Parathyroid adenoma (tissue), 2 donors: ENCODE results near the gene OSBPL5.

Source experiments
- H2AFZ ChIP-seq: fragments of 300-600 bp; sonication (generic); one replicate; pipeline ENCODE4 v1.7.0; 2017; ENCODE audit warnings: antibody characterized with exemption, mild to moderate bottlenecking
- H3K27ac ChIP-seq: fragments of 300-600 bp; sonication (generic); one replicate; pipeline ENCODE4 v1.7.0; 2017
- H3K27me3 ChIP-seq: fragments of 300-600 bp; sonication (generic); one replicate; pipeline ENCODE4 v1.7.0; 2017; ENCODE audit warnings: low read length; ENCODE audit not compliant: control insufficient read depth, insufficient read depth
- H3K36me3 ChIP-seq: fragments of 300-600 bp; sonication (generic); one replicate; pipeline ENCODE4 v1.7.0; 2017; ENCODE audit warnings: low read length; ENCODE audit not compliant: control insufficient read depth, insufficient read depth
- H3K4me1 ChIP-seq: fragments of 300-600 bp; sonication (generic); one replicate; pipeline ENCODE4 v1.7.0; 2017; ENCODE audit warnings: control low read depth
- H3K4me2 ChIP-seq: fragments of 300-600 bp; sonication (generic); one replicate; pipeline ENCODE4 v1.7.0; 2017; ENCODE audit warnings: low read length
- H3K4me3 ChIP-seq: fragments of 300-600 bp; sonication (generic); one replicate; pipeline ENCODE4 v1.7.0; 2017; ENCODE audit warnings: low read depth, low read length
- H3K79me2 ChIP-seq: fragments of 300-600 bp; sonication (generic); one replicate; pipeline ENCODE4 v1.7.0; 2017; ENCODE audit warnings: control low read depth
- H3K9ac ChIP-seq: fragments of 300-600 bp; sonication (generic); one replicate; pipeline ENCODE4 v1.7.0; 2017; ENCODE audit warnings: mild to moderate bottlenecking
- H3K9me3 ChIP-seq: fragments of 300-600 bp; sonication (generic); one replicate; pipeline ENCODE4 v1.7.0; 2017; ENCODE audit warnings: low read length; ENCODE audit not compliant: control insufficient read depth
- TF ChIP-seq, protein P1 (sequence below): fragments of 300-600 bp; sonication (generic); IDR thresholded peaks from one replicate; pipeline ENCODE4 v1.7.0; 2017; ENCODE audit warnings: antibody characterized with exemption, mild to moderate bottlenecking
- donor health status: primary hyperparathyroidism.

OSBPL5 gene

DNA sequence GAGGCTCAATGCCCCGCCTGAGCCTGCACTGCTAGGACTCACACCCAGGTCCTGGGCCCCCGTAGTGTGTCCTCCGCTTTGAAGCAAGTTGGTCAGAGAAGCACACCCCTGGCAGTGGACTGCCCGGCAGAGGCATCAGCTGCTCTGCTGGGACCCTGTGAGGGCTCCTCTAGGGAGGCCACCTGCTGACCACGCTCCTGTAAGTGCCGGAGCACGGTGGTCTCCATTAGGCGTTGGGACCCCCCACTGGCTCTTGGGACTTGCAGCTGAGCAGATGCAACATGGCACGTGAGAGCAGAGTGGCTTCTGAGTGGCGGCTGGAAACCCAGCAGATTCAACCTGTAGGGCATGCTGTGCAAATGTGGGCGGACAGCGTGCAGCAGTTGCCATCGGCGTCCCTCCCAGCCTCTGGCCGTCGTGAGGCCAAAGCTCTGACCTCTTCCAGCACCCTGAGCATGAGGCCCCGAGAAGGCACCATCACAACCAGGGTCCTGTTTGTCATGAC, 36.6 kb upstream of the OSBPL5 start:
- Histone ChIP-seq H2AFZ (no peak overlapping the region), H3K4me2 (no peak overlapping the region), H3K9ac (no peak overlapping the region), H3K36me3 (no peaks in the 10 kb centered on the region), H3K4me1 (no peaks in the 10 kb centered on the region), H3K9me3 (no peaks in the 10 kb centered on the region), H3K27me3 (no peaks in the 10 kb centered on the region), H3K27ac (no peak overlapping the region), H3K79me2 (no peaks in the 10 kb centered on the region), H3K4me3 (no peak overlapping the region)
- TF ChIP-seq, protein P1, sequence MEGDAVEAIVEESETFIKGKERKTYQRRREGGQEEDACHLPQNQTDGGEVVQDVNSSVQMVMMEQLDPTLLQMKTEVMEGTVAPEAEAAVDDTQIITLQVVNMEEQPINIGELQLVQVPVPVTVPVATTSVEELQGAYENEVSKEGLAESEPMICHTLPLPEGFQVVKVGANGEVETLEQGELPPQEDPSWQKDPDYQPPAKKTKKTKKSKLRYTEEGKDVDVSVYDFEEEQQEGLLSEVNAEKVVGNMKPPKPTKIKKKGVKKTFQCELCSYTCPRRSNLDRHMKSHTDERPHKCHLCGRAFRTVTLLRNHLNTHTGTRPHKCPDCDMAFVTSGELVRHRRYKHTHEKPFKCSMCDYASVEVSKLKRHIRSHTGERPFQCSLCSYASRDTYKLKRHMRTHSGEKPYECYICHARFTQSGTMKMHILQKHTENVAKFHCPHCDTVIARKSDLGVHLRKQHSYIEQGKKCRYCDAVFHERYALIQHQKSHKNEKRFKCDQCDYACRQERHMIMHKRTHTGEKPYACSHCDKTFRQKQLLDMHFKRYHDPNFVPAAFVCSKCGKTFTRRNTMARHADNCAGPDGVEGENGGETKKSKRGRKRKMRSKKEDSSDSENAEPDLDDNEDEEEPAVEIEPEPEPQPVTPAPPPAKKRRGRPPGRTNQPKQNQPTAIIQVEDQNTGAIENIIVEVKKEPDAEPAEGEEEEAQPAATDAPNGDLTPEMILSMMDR: no peak

DNA sequence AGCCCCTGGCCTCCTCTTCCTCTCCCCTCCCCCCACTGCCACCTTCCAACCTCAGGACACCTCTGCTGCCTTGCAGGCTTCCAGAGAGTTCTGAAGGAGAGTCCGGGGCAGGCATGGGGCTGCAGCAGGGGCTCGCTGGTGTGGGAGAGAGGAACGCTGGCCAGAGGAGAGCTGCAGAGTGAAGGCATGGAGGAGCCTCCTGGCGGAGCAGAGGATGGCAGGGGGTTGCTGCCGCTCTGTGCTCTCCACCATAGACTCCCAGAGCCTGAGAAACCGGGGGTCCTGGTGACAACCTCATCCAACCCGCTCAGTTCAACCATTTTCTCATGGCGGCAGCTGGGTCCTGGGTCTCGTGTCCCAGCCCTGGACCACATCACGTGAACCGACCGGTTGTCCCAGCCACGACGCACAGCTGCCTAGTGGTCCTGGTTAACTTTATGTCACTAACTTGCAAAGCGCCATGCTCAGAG, 36.0 kb upstream of the OSBPL5 start:
- Histone ChIP-seq H3K4me1 (no peaks in the 10 kb centered on the region), H3K9ac (no peak overlapping the region), H3K4me3 (no peak overlapping the region), H3K27me3 (no peaks in the 10 kb centered on the region), H3K4me2 (no peak overlapping the region), H3K79me2 (no peaks in the 10 kb centered on the region), H3K27ac (no peak overlapping the region), H3K36me3 (no peaks in the 10 kb centered on the region), H2AFZ (no peak overlapping the region), H3K9me3 (no peaks in the 10 kb centered on the region)
- TF ChIP-seq, protein P1: no peak

DNA sequence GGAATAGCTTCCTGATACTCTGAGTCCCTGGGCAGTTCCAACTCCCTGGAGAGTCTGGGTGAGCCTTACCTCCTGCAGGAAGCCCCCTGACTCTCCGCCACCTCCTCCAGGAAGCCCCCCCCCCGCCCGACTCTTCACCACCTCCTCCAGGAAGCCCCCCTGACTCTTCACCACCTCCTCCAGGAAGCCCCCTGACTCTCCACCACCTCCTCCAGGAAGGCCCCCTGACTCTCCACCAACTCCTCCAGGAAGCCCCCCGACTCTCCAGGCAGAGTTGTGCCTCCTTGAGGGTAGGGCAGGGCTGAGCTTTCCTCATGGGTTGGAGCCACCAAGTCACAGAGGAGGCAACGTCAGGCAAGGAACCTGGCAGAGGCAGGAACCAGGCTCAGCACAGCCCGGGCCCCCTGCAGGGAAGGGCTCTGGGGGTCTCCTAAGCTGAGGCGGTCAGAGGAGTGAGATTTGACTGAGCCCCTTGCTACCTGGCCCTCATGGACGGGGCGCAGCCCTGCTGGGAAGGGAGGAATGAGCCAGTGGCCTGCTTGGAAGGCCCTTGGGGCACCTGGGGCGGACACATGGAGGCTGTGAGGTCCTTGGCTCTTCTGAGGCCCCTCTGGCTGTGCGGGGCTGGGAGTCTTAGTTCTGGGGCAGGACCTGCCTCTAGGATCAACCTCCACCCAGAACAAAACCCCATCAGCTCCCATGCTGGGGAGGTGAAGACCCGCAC, 35.4 kb upstream of the OSBPL5 start:
- TF ChIP-seq, protein P1: no peak
- H3K27ac ChIP-seq: no peak overlapping the region
- H3K79me2 ChIP-seq: no peaks in the 10 kb centered on the region
- H3K9me3 ChIP-seq: no peaks in the 10 kb centered on the region
- no peak overlapping the region for H3K4me2 ChIP-seq
- no peak overlapping the region for H3K4me3 ChIP-seq
- H3K9ac ChIP-seq: no peak overlapping the region
- no peaks in the 10 kb centered on the region for H3K4me1 ChIP-seq
- H3K36me3 ChIP-seq: no peaks in the 10 kb centered on the region
- no peaks in the 10 kb centered on the region for H3K27me3 ChIP-seq
- no peak overlapping the region for H2AFZ ChIP-seq

DNA sequence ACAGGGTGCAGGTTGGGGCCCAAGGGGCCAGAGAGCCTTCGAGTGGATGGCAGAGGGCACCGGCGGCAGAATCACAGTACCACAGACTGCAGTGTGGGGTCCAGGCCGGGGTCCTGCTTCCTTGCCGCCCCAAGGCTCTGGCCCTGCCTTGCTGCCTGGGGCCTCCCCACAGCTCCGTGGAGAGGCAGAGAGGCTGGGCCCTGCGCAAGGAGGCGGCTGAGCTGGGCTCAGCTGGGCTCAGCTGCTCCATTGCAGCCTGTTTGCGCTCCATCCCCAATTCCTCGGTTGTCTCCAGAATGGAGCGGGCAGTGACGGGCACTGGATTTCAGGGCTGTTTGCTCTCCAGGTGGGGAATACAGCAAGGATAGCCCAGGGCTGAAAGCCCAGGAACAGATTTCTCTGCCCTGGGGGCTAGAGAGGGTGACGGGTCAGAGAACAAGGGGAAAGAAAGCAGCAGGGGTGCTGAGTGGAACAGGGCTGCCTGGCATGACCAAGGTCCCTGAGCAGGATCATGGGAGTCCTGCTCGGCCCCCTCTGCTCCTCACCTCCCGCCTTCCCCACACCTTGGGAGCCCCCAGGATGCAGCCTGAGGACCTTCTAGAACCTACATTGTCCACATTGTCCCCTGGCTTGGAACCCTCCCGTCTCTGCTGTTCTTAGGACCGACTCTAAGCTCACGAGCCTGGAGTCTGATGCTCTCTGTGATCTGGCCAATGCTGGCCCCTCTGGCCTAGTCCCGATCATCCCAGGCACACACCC, 34.6 kb upstream of the OSBPL5 start:
- TF ChIP-seq, protein P1: no peak

More for the DNA sequence above, 34.6 kb upstream of the OSBPL5 start:
- no peaks in the 10 kb centered on the region for H3K27me3 ChIP-seq
- no peaks in the 10 kb centered on the region for H3K79me2 ChIP-seq
- no peak overlapping the region for H3K4me2 ChIP-seq
- H2AFZ ChIP-seq: no peak overlapping the region
- no peaks in the 10 kb centered on the region for H3K9me3 ChIP-seq
- H3K36me3 ChIP-seq: no peaks in the 10 kb centered on the region
- H3K4me1 ChIP-seq: no peaks in the 10 kb centered on the region
- no peak overlapping the region for H3K27ac ChIP-seq
- H3K9ac ChIP-seq: no peak overlapping the region
- no peak overlapping the region for H3K4me3 ChIP-seq
